NAMALWA (cell line): ENCODE data around the gene PTH1R.

Experiments
- DNase-seq: peaks from one replicate; pipeline ENCODE4 v3.0.0-alpha.2; 2015; ENCODE audit warnings: low spot score

Gene PTH1R

GRCh38 chr3:46913644-46914043 is 36.1 kb downstream of the PTH1R start:
- DNase-seq, result no peak

- no peak for DNase-seq
Measured at GRCh38 chr3:46914849-46915248, 37.3 kb downstream of the PTH1R start.

GRCh38 chr3:46915297-46915822 is 37.8 kb downstream of the PTH1R start:
- DNase-seq, result no peak

GRCh38 chr3:46916278-46916677 is 38.8 kb downstream of the PTH1R start:
- DNase-seq, result no peak

GRCh38 chr3:46916799-46917198 is 39.3 kb downstream of the PTH1R start:
- DNase-seq, result no peak

- no peak for DNase-seq
Measured at GRCh38 chr3:46917257-46917656, 39.7 kb downstream of the PTH1R start.

- no peak for DNase-seq
Measured at GRCh38 chr3:46918202-46918601, 40.7 kb downstream of the PTH1R start.

- DNase-seq, result no peak
Measured at GRCh38 chr3:46918634-46919033, 41.1 kb downstream of the PTH1R start.

GRCh38 chr3:46921041-46921440 is 43.5 kb downstream of the PTH1R start:
- no peak for DNase-seq

DNA sequence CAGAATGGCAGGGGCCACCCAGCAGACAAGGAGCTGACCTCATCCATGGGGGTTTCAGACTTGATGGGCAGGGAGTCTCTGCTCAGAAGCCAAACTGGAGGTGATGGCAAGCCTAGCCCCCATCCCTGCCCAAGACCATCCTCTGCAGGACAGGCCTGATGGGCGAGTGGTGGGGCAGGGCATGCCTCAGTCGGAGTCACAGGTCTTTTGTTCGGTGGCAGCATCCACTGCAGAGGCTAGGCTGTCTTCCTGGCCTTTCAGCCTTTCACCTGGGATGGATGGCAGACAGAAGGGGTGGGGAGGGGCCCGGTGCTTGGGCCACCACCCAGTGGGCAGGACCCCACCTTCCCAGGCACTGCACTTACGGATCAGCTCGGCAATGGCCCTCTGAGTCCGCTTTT is 44.4 kb downstream of the PTH1R start:
- no peak for DNase-seq

DNA sequence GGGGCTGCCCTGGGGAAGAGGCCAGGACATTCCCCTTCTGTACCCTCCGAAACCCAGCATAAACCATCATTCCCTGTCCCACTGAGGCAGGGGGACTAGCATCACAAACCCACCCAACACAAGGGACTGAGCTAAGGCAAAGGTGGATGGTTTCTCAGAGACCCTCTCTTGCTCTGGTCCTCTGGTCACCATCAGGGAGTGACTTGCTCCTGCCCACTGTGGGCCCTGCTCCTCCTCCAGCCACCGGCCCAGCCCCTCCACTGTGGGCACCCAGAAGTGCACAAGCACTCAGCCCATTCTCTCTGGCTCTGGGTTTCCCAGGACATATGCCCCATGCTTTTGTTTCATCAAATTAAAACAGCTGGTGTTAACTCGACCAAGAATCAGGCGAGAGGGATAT is 44.9 kb downstream of the PTH1R start:
- DNase-seq, result no peak

DNA sequence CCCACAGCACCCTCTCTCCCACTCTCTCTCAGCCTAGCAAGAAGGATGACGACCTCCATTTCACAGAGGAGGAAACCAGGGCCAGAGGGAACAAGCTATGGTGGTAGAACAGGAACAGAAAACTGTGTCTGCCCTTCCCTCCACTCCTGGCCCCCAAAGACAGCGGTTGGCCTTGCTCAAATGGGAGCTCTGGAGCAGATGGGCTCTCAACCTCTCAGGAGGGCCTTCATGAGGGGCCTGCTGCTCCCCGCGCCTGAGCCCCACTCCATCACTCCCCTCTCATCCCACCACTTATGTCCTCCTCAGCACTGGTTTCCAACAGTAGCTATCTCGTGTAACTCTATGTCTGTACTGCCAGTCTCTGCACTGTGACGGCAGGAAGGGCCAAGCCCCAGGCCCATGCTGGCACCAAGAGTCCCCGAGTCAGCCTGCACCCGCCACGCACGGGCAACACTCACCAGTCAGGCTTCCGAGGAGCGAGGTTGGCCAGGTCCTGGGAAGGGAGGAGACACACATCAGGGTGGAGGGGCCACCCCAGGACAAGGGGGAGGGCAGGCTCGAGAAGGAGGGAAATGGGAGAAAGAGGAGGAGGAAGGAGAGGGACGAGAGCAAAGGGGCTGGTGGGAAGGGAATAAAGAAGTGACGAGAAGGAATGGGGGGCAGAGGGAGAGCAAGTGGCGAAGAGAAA is 45.5 kb downstream of the PTH1R start:
- DNase-seq, result no peak

DNA sequence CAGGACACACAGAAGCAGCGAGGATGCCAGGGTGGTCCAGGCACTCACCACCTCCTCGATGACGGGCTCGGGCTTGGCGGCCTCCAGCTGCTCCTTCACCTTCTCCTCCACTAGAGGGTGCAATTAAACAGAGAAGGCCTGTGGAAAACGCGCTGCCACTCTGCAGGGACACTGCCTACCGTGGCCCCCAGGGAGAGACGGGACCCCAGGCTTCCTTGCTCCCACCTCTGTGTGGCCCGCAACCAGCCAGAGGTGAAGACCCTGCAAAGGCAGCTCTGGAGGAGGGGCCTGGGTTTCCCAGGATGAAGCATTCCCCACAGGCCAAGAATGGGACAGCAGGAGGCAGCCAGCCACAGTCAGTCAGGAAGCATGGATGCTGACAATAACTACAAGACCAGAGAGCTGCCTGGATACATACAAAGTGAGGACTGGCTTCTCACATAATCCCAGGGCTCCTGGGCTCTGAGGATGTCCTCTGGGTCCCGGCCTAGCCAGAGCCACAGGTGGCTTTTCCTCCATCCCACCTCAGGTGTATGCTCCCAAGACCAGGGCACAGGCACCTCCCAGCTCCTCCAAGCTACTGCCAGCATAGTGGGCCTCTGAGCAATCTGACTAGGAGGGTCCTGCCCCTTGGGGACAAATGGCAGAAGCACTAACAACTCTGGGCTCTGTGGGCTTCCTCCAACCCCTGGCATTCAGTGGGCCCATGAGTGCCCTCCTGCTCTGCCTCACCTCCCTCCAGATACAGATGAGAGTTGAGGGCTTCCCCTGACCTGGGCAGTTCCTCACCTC is 46.2 kb downstream of the PTH1R start:
- DNase-seq, result peak; percentile 37

DNA sequence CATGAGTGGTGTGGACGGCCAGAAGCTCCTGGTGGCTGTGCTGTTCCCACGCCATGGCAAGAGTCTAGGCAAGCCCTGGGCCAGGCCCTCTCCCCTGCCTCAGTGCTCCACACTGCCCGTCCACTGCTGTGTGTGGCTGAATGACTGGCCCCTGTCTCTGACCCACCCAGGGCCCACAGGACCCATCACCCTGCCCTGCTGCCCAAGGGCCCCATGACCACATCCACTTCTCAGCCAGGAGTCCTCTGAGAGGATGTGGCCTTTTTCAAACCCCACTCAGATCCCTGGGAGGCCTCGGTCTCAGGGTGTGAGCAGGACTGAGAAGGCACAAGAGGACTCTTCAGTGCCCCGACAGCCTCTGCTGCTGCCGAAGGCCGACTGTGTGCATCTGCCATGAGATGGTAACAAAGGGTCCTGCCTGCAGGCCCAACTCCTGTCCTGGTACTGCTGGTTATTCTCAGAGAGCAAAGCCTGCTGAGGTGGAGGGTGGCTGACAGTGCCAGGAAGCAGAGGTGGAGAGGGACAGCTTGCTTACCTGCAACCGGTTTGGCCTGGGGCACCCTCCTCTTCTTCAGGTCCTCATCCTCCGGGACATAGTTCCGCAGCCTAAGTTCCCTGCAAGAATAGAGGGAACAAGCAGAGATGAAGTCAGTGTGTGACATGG is 47.5 kb downstream of the PTH1R start:
- no peak for DNase-seq

DNA sequence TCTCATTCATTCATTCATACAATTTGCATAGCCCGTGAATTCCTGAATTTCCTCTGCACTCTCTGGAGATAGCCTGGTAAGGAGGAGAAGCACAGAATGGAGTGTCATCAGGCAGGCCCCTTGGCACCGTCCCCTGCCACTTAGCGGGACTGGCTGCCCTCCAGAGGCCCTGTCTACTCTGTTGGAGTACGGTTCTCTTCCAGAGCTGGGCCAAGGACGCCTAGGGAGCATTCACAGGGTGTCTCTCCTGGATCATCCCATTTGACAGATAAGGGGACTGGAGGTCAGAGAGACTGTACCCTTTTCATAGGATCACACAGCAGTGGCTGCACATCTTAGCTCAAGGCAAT is 48.0 kb downstream of the PTH1R start:
- DNase-seq, result no peak

DNA sequence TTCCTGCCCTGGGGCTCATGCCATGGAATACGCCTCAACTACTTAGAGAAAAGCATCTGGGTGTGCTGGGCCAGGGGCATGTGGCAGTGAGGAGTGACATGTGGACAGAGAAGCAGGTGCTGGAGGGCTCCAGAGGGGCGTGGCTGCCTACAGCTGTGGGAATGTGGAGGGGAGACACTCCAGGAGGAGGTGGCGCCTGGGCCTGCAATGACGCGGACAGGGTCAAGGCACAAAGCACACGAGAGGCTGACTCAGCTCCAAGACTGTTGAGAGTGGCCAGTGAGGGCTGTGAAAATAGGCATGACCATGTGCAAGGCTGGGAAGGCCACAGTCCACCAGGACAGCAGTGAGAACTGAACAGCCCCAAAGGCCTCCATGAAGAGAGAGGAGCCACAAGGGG is 48.5 kb downstream of the PTH1R start:
- no peak for DNase-seq

DNA sequence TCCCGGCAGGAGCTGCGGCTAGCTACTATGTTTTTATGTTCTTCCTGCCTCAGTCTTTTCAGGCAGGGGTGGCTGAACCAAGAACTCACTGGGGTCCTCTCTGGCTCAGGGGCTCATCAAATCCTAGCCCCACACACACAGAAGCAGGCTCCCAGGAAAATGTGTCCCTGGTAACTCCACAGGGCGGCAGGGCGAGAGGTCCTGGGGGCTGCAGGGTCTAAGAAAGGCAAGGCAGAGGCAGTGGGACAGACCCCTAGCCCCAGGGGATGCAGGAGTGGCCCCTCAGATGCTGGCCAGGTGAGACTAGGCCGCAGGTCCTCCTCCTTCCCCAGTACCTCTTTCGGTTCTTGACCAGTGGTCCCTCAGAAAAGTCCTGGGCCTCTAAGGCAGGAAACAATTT is 48.9 kb downstream of the PTH1R start:
- DNase-seq, result no peak

- peak; percentile 79 for DNase-seq
Measured at GRCh38 chr3:46926871-46927717, 49.6 kb downstream of the PTH1R start.

- peak; percentile 31 for DNase-seq
Measured at GRCh38 chr3:46927718-46928073, 50.2 kb downstream of the PTH1R start.

DNA sequence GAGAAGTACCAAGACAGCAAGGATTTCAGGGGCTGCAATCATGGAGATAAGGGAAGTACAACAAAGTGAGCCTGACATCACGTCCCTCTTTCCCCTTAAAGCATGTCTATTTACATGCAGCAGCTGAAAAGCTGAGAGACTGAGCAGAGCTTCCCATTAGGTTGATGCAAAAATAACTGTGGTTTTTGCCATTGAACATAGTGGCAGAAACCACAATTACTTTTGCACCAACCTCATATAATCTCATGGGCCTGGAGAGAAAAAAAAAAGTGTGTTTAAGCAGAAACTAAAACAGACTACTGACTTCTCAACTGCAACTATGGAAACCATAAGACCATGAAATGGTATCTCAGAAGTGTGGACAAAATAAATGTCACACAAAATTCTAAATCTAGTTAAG is 50.8 kb downstream of the PTH1R start:
- DNase-seq, result peak; percentile 58

- DNase-seq, result peak; percentile 29
Measured at GRCh38 chr3:46929324-46929723, 51.8 kb downstream of the PTH1R start.
